Activated naive CD4-positive, alpha-beta T cell treated with Interleukin-2 at 50 U/mL for 16 hours (primary cell): Measurements from ENCODE around the gene CRYGC.
"Not testable (repeated sequence)": the region's sequence is repeated elsewhere in the genome, so short reads cannot be mapped to it uniquely, and the experiment has no call there.

Experiments used
- DNase-seq: peaks from one replicate; pipeline ENCODE4 v3.0.0-alpha.2; 2020

CRYGC gene

DNA sequence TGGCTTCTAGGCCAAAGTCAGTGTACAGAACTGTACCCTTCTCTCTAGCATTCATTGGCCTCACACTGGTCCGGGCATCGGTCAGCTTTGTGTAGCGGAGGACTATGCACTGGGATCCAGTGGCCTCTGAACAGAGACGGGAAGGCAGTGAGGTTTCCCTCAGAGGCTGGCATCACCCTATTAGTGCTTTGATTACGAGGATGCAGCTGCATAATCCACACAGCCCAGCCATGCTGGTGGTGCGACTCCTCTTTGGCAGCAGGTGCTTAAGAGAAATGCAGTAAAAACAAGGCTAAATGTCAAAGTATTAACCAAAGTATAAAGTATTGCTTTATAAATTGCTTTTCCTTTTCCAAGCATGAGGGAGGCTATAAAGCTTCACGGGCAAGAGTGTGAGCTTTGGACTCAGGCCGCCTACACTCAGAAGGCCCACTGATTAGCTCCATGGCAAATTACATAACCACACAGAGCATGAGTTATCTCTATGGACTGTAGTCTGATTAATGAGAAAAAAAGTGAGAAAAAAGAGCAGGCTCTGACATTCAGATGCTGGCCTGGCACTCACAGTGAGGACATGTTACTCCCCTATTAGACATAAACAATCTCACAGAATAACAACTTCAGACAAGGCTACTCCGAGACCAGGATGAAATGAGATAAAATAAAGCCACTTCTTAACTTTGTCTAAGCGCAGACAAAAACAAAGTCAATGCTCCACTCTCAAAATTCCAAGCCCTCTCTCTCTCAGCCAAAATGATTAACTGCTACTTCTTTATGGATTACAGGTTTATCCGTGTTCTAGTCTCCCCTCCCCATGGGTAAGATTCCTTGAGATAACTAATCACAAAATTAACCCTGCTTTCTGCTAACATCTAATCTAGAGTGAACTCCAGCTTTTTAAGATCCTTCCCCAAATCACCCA lies 6.4 kb upstream of the CRYGC start:
- no peak for DNase-seq

DNA sequence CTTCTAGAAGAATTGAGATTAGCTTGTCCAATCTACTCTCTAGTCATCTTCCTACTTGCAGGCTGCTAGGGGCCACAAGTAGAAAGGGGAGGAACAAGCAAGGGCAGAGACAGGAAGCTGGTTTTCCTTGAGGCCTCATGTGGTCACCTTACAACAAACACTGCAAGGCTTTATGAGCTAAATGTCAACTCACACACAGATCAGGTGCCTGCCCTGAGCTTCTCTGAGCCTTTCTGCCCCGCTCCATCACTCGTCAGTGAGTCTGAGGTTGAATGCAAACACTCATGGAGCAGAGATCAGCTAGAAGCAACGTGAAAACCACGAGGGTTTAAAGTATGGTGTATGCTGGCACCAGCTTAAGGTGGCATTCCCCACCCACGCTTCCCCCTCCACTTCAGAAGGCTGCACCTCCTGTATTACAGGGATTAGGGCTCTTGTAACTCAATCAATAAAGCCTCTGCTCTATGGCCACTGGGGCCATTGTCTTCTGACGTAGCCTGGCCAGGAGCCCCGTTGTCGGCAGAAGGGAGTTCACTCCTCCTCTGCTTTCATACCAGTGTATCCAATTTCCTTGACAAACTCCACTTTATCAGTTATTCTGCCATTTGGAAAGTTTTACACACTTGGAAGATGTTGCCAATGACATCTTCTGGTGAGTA lies 5.4 kb upstream of the CRYGC start:
- no peak for DNase-seq

DNA sequence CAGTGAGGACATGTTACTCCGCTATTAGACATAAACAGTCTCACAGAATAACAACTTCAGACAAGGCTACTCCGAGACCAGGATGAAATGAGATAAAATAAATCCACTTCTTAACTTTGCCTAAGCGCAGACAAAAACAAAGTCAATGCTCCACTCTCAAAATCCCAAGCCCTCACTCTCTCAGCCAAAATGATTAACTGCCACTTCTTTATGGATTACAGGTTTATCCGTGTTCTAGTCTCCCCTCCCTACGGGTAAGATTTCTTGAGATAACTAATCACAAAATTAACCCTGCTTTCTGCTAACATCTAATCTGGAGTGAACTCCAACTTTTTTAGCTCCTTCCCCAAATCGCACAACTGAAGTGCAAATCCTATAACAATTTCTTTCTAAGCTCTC lies 1.1 kb upstream of the CRYGC start:
- no peak for DNase-seq

GRCh38 chr2:208128136-208128535 lies 1.5 kb downstream of the CRYGC start:
- DNase-seq: no peak

DNA sequence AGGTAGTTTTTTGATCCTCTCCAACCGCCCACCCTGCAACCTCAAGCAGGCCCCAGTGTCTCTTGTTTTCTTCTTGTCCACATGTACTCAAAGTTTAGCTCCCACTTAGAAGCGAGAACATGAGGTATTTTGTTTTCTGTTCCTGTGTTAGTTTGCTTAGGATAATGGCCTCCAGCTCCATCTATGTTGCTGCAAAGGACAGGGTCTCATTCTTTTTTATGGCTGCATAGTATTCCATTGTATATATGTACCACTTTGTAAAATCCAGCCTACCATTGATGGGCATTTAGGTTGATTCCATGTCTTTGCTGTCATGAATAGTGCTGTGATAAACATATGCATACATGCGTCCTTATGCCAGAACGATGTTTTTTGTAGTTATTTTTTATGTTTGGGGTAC lies 2.5 kb downstream of the CRYGC start:
- DNase-seq: no peak

- DNase-seq: no peak
Measured at GRCh38 chr2:208125251-208125650, 4.4 kb downstream of the CRYGC start.

- not testable (repeated sequence) for DNase-seq
Measured at GRCh38 chr2:208124013-208124715, 5.5 kb downstream of the CRYGC start, which contains the start of gene CRYGD. CRYGD (minus strand) TSS chr2:208124524; CDS start chr2:208124473, 51 bp downstream.

GRCh38 chr2:208122248-208122647 lies 7.4 kb downstream of the CRYGC start:
- no peak for DNase-seq

DNA sequence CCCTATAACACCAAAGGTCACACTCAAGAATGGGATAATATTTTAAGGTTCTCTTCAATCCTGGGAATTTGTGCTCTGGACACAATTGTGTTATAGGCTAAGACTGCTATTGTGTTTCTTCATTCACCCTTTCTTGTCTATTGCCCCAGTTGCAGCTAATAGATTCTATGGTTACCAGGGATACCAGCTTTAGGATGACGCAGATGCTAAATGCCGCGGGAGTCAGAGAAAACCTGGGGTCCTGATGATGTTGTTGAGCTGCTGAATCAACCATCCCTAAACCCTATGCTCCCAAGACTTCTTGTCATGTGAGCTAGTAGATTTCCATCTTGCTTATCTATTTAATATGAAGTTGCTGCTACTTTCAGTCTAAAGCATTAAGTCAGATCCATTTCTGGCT lies 10.7 kb downstream of the CRYGC start:
- DNase-seq: no peak

GRCh38 chr2:208117390-208117789 lies 12.2 kb downstream of the CRYGC start:
- not testable (repeated sequence) for DNase-seq

DNA sequence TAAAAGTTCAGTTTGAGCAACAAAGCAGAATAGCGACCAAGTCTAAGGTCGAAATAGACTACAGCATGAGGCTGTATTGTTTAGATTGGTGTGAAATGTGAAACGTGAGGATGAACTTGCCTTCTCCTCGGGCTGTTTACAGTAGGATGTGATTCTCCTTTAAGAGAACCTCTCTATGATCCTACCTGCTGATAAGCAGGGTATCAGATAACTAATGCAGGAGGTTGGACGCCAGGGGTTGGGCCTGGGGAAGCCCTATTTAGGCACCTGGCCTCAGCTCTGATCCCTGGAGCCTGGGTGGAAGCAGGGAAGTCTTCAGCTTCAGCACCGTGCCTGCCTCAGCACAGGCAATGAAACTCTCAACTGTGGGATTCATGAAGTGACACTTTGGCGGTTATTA lies 16.7 kb downstream of the CRYGC start:
- no peak for DNase-seq

- not testable (repeated sequence) for DNase-seq
Measured at GRCh38 chr2:208112273-208112745, 17.3 kb downstream of the CRYGC start.

DNA sequence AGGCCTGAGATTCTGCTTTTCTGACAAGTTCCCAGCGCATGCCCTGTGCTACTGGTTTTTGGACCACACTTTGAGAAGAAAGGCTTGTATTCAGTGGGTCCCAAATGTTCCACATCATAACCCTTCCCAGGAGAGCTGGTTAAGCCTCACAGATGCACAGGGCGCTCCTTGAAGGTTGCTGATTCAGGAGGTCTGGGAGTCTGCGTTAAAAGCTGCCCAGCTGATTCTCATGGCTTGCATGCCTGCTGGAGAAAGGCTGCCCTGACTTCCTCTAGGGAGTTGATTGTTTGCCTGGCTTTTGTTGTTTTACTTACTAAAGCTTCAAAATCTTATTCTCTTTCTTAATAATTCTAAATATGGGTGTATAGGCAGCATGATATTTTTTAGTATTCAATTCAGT lies 26.0 kb downstream of the CRYGC start:
- DNase-seq: no peak

DNA sequence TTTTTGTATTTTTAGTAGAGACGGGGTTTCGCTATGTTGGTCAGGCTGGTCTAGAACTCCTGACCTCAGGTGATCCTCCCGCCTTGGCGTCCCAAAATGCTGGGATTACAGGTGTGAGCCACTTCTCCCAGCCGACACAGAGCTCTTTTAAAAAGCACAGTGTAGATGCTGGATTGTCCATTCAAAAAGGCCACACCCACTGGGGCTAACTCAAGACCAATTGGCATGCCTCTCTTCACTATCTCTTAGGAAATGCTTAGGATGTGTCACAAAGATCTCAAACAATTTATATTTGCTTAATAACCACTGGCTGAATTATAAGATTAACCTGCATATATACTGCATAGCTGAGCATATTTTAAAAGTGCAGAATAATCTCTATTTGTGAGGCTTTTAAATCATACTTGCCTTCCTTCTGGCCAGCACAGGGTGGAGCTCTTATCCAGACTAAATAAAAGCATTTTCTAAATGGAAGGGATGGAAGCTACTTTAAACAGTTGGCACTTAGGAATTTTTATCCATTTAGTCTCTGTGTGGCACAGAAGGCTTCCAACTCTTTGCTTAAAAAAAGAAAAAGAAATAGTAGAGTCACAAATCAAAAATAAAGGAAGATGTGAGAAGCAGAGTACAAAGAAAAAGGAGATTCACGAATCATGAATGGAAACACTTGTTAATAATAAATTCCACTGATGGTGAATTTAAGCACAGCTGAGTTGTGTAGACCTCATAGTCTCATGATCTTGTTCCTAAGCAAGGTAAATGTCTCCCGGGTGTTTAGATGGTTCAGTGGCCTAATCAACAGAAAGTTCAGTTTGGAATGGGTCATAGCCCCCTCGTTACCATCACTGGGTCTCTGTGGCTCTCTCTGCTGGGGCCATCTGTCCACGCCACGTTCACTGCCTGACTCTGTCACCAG lies 27.7 kb downstream of the CRYGC start:
- no peak for DNase-seq

DNA sequence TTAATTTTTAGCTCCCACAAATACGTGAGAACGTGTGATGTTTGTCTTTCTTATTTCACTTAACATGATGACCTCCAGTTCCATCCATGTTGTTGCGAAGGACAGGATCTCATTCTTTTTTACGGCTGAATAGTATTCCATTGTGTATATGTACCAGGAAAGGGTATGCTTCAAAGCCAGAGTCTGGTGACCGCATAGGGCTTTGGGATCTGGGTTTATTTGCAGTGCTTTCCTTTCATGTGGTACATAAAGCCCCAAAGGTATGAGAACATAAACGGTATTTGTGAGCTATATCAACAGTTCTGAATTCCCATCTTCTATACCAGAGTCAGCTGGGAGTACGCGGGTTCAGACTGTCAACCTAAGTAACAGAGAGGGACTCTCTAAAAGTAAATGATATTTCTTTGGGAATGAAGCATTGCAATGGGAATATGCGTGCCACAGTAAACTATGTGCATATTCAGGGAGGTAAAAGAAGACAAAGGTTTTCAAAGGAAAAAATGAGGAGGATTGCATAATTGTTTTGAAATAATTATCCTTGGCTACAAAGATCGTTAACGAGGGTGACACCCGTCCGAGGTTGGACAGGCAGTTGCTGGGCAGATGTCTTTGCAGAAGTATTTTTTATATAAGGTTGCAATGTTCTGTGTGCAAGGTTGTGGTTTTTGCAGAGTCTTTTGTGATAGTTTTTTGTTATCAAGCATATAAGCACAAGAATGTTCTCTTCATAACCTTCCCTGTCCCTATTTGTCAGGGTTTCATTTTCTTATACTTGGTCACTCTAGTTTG lies 29.8 kb downstream of the CRYGC start:
- no peak for DNase-seq

DNA sequence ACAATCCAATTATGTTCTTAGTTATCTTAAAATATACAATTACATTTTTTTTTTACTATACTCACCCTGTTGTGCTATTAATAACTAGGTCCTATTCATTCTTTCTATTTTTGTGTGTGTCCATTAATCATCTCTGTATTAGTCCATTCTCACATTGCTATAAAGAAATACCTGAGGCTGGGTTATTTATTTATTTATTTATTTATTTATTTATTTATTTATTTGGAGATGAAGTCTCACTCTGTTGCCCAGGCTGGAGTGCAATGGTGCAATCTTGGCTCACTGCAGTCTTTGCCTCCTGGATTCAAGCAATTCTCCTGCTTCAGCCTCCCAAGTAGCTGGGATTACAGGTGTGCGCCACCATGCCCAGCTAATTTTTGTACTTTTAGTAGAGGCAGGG lies 30.9 kb downstream of the CRYGC start:
- not testable (repeated sequence) for DNase-seq

GRCh38 chr2:208098267-208098666 lies 31.4 kb downstream of the CRYGC start:
- no peak for DNase-seq

- no peak for DNase-seq
Measured at GRCh38 chr2:208097801-208098200, 31.8 kb downstream of the CRYGC start.

DNA sequence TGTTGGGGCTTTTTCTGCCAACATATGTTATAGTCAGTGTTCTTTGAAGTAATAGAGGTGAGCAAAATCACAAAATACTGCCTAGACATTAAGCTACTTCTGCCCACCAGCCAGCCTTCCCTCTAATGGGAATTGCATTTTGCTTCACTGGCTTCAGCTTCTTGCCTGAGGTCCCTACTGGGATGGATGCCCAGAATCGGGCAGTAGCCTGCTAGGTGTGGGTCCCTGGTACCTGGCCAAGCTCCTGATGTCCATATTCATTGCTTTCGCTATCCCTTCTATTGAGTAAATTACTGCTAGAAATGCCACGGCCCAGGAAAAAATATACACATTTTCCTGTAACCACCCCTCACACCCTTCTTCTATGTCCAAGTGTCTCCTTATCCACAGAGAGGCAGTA lies 32.3 kb downstream of the CRYGC start:
- DNase-seq: no peak

- no peak for DNase-seq
Measured at GRCh38 chr2:208096080-208096479, 33.5 kb downstream of the CRYGC start.

GRCh38 chr2:208093128-208093527 lies 36.5 kb downstream of the CRYGC start:
- no peak for DNase-seq
